Lung (tissue), 12 donors: Measurements from ENCODE around the gene TMEM72. TPM values are rescaled to one million over a fixed set of nuclear protein-coding genes. Genes with fewer than 3 reads are reported as not detected.

Experiments
- ATAC-seq: fragments of 200-7000 bp; cut with Tn5 transposase; one replicate; pipeline ENCODE4 v1.9.1; 2020; ENCODE audit warnings: moderate number of reproducible peaks; ENCODE audit not compliant: insufficient read depth, low FRiP score
- DNase-seq, 3 donors: peaks; one replicate each; pipeline ENCODE4 v3.0.0-alpha.2; 2013 to 2017
- H3K27ac ChIP-seq, 2 donors: one replicate each; pipeline ENCODE4 v1.5.1; 2013; ENCODE audit warnings: mild to moderate bottlenecking in 2 of 2, moderate library complexity in 2 of 2, control low read depth in 1 of 2, inconsistent platforms in 1 of 2, low read depth in 1 of 2, low read length in 1 of 2
- H3K27me3 ChIP-seq, 3 donors: one replicate each; pipeline ENCODE4 v1.5.1; 2013; ENCODE audit warnings: low read length in 2 of 3; ENCODE audit not compliant: control insufficient read depth in 3 of 3, insufficient read depth in 3 of 3
- H3K36me3 ChIP-seq, 4 donors: one replicate each; pipeline ENCODE4 v1.5.1; 2013; ENCODE audit warnings: low read length in 4 of 4, mild to moderate bottlenecking in 1 of 4, moderate library complexity in 1 of 4; ENCODE audit not compliant: control insufficient read depth in 4 of 4, insufficient read depth in 4 of 4
- H3K4me1 ChIP-seq, 5 donors: one replicate each; pipeline ENCODE4 v1.5.1; 2013; ENCODE audit warnings: low read length in 5 of 5, mild to moderate bottlenecking in 2 of 5, moderate library complexity in 1 of 5; ENCODE audit not compliant: control insufficient read depth in 5 of 5, insufficient read depth in 5 of 5
- H3K4me3 ChIP-seq: one replicate; pipeline ENCODE4 v1.5.1; 2013; ENCODE audit warnings: mild to moderate bottlenecking, control low read depth, moderate library complexity
- H3K9ac ChIP-seq, 2 donors: one replicate each; pipeline ENCODE4 v1.5.1; 2013; ENCODE audit warnings: low read length in 2 of 2, control low read depth in 1 of 2; ENCODE audit not compliant: insufficient read depth in 1 of 2
- H3K9me3 ChIP-seq, 4 donors: one replicate each; pipeline ENCODE4 v1.5.1; 2013; ENCODE audit warnings: low read length in 3 of 4, mild to moderate bottlenecking in 1 of 4, moderate library complexity in 1 of 4; ENCODE audit not compliant: control insufficient read depth in 4 of 4, insufficient read depth in 3 of 4
- WGBS, 2 donors: extraction: QIAGEN DNeasy Blood & Tissue Kit; methylation state at CpG; one replicate each; pipeline ENCODE4 v1.1.7; 2013; 5-methylcytosine and 5-hydroxymethylcytosine counted together
- polyA plus RNA-seq, 2 donors: library from polyadenylated mRNA; stranded (reverse); fragments of 200-250 nt; gene quantifications; one replicate each; pipeline ENCODE4 v1.2.1, GENCODE V29; 2013
- total RNA-seq, 2 donors: library from RNA; depleted of rRNA in 1 of 2; stranded (reverse); fragments of >200 nt in 1 of 2; gene quantifications; one replicate each; pipeline ENCODE4 v1.2.1, GENCODE V29; 2014 to 2021
- TF ChIP-seq, protein P1 (sequence below): IDR thresholded peaks from 2 replicates; pipeline ENCODE4 v1.5.1; 2012; ENCODE audit warnings: mild to moderate bottlenecking; ENCODE audit errors: control extremely low read depth, extremely low read depth
- donor health status: control.
- donor health status: control.
- donor health status: Bipolar disorder and iron deficiency.
- donor health status: healthy.
- donor health status: DM: yes; HTN: yes; CAD: no.

Gene TMEM72
- total and polyA plus RNA-seq, 4 donors = 0.02 to 0.11 (median 0.04) TPM; not detected in 1

DNA sequence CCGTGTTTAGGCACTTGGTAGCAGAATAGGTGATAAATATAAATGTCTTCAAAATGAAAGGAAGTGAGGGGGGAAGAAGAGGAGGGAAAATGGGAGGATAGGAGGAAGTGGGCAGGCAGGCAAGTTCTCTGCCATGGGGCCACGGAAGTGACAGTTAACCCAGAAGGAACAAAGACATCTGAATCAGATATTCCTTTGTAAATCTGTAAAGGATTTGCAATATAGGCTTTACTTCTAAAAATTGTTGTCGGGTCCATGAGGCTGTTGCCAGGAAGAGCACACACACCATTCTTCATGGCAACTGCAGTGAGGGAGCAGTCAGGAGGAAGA lies 24.8 kb downstream of the TMEM72 start:
- DNase-seq (no peak), ATAC-seq (no peak)
- Histone ChIP-seq H3K36me3 (no peaks in the 10 kb centered on the region), H3K27ac (no peak overlapping the region), H3K9ac (no peak overlapping the region), H3K4me3 (no peak overlapping the region), H3K27me3 (no peaks in the 10 kb centered on the region), H3K4me1 (peaks cover 0 to 11% (median 5%) of the 10 kb centered on the region in 5 donors), H3K9me3 (no peaks in the 10 kb centered on the region)
- TF ChIP-seq, protein P1, sequence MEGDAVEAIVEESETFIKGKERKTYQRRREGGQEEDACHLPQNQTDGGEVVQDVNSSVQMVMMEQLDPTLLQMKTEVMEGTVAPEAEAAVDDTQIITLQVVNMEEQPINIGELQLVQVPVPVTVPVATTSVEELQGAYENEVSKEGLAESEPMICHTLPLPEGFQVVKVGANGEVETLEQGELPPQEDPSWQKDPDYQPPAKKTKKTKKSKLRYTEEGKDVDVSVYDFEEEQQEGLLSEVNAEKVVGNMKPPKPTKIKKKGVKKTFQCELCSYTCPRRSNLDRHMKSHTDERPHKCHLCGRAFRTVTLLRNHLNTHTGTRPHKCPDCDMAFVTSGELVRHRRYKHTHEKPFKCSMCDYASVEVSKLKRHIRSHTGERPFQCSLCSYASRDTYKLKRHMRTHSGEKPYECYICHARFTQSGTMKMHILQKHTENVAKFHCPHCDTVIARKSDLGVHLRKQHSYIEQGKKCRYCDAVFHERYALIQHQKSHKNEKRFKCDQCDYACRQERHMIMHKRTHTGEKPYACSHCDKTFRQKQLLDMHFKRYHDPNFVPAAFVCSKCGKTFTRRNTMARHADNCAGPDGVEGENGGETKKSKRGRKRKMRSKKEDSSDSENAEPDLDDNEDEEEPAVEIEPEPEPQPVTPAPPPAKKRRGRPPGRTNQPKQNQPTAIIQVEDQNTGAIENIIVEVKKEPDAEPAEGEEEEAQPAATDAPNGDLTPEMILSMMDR = no peak
- 13 to 33% methylated on average over 3 of the region's 3 CpGs for WGBS, 2 donors

- Histone ChIP-seq H3K27me3 (no peaks in the 10 kb centered on the region), H3K27ac (no peak overlapping the region), H3K9ac (no peak overlapping the region), H3K36me3 (no peaks in the 10 kb centered on the region), H3K4me1 (peaks cover 0 to 11% (median 5%) of the 10 kb centered on the region in 5 donors), H3K9me3 (no peaks in the 10 kb centered on the region), H3K4me3 (no peak overlapping the region)
- no peak for DNase-seq
- WGBS, 2 donors = 80 to 87% methylated on average over 7 of the region's 7 CpGs
- ATAC-seq = no peak
- TF ChIP-seq, protein P1 = no peak
Measured at GRCh38 chr10:44936314-44936975, 25.3 kb downstream of the TMEM72 start.

DNA sequence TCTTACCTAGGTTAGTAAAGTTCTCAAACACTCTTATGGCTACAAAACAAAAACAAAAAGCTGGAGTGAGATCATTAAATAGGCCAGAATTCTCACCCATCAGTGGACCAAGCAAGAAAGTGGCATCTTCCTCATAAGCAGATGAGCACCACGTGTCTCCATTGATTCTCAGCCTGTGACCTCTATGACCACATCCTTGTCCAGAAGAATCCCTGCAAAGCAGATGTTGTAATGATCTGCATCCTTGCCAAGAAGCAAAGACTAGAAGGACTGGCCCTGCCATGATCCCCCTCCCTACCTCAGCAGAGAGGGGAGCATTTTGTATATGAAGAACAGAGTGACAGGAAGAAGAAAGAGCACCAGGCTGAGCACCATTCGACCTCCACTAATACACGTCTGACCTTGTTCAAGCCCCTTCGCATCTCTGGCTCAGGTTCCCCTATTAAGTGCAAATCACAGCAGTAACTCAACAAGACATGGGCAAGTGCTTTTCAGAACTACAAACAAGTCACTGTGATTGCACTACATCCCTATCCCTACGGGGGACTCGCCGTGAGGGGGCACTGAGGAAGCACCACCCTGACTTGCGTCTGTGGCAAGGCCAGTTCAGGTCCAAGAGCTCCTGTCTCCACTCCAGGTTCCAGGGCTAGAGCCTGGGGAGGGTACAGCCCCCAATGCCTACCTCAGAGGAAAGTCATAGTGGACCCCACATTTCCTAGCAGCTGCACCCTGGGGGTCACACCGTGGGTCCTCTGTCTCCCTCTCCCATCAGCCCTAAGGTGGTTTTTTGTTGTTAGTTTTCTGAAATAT lies 26.3 kb downstream of the TMEM72 start:
- Histone ChIP-seq H3K4me1 (peaks cover 0 to 10% (median 5%) of the 10 kb centered on the region in 5 donors), H3K36me3 (no peaks in the 10 kb centered on the region), H3K9ac (no peak overlapping the region), H3K9me3 (no peaks in the 10 kb centered on the region), H3K27me3 (no peaks in the 10 kb centered on the region), H3K4me3 (no peak overlapping the region), H3K27ac (no peak overlapping the region)
- no peak for ATAC-seq
- WGBS, 2 donors = 75 to 87% methylated on average over 9 of the region's 9 CpGs
- no peak for DNase-seq
- TF ChIP-seq, protein P1 = no peak
